Erythroblast (primary cell): ENCODE data around the gene BMPR1B.

Experiments used
- GATA1 ChIP-seq: IDR thresholded peaks from 2 replicates; pipeline ENCODE4 v1.6.1; 2011; ENCODE audit warnings: low read depth, mild to moderate bottlenecking, control low read depth, low read length, moderate library complexity
- POLR2A ChIP-seq: IDR thresholded peaks from 2 replicates; pipeline ENCODE4 v1.6.1; 2011; ENCODE audit warnings: mild to moderate bottlenecking, low read length

DNA sequence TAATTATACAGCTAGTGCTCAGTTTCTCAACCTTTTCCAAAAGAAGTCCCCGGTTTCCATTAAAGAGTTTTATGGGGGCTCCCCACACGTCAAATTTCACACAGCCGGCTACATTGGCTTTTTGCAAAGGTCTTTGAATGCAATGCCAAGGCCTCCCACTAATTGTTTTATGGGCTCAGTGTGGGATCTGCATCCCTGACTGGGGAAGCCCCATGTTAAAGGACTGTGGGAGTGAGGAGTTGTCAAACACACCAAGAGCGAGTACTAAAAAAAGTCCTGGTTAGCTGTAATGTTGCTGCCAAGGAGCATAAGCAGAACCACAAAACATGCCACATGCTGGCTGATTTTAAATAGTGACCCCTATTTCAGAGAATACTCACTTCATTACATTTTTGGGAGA, 162.6 kb downstream of the BMPR1B start:
- no peak for TF ChIP-seq POLR2A
- no peak for TF ChIP-seq GATA1
